GM21528 (cell line): Measurements from ENCODE around the gene HSD3B2.

ENCODE experiments used
- ATAC-seq: cut with Tn5 transposase; IDR thresholded peaks from one replicate; pipeline ENCODE4 v1.9.1; 2021; ENCODE audit warnings: mild to moderate bottlenecking, moderate library complexity; ENCODE audit not compliant: unreplicated experiment, low FRiP score

HSD3B2 gene

DNA sequence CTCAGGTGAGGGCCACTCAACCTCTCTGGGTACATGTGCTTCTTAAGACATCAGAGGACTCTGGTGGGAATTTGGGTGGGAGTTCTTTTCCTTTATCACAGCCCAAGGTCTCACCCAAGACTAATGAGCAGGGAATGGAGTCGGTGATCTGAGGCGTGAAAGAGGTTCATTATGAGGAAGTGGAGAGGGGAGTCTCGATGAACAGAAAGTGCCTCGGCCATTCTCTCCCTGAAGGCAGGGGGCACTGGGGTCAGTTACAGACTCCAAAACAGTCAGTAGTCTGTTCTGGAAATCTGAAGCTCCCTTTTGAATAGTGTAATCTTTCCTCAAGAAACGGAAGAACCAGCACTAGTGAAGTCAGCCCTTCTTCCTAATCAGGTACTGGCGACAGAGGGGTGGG lies 36.2 kb downstream of the HSD3B2 start:
- no peak for ATAC-seq

DNA sequence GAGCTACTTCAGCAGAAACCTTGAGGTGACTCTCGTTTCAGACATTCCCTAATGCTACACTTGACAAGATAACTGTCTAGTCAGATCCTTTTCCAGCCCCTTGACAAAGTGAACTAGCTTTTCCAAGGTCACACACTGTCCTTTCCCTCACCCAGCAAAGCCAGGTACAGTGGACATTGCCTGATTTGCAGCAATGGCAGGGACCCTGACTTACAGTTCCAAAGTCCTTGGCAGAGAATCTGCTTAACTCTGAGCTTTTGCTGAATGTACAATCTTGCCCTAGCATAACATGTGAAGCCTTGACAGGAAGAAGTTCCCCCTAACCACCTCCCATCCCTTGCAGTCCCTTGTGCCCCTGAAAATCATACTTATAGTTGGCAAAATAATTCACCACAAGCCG lies 37.1 kb downstream of the HSD3B2 start:
- ATAC-seq: no peak

DNA sequence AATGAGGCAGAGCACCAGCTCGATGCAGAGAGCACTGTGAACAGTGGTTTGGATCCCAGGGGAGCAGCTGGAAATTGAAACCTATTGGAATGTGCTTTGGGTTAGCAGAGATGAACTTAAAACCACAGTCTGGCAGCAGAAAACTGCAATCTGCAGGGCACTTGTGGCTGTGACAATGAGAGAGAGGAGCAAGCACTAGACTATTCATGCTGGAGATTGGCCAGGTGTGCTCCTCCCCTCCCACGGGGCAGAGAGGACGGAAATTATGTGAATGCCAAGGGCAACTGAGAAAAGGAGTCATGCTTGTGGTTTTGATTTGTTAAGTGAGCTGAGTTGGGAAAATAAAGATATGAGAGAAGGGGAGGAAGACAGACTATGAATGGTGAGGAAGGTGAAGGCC lies 38.1 kb downstream of the HSD3B2 start:
- no peak for ATAC-seq

DNA sequence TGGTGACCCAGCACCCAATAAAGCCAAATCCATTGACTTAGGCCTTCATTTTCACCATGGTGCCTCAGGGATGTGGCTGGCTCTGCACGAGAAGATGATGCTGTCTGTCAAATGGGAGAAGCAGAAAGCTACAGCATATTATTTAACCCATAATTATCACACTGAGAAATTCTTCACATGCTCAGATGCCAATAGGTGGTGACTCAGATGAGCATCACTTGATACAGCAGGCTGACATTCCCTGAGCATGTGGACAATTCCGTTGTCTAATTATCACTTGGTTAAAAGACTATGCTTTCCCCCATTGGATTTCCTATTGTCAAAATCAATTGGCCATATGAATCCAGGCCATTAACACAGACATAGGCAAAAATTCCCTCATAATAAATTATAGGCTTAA lies 48.0 kb downstream of the HSD3B2 start:
- ATAC-seq: no peak

DNA sequence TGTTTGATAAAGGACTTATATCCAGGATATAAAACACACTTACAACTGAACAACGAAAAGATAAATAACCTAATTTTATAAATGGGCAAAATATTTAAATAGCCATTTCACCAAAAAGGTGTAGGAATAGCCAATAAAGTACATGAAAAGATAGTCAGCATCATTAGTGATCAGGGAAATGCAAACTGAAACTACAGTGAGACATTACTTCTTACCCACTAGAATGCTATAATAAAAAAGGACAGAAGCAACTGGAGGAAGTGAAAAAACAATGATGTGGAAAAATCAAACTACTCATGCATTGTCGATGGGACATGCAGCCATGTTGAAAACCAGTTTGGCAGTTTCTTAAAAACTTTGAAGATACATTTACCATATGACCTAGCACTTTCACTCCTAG lies 48.6 kb downstream of the HSD3B2 start:
- no peak for ATAC-seq

DNA sequence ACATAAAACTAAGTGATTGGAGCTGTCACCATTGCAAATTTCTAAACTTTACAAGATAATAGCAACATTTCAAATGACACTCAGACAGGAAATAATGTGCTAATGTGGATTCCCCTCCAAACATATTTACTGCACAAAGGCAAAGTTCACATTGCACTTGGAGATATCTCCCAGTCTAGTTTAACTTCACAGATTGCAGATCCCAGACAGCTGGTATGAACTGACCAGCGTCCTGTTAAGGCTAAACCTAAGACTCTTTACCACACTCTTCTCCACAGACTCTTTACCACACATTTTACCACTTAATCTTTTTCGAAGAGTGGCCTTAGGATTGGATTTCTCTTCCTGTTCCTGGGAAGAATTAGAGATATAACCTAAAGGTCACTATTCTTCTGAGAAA lies 51.5 kb downstream of the HSD3B2 start:
- no peak for ATAC-seq

DNA sequence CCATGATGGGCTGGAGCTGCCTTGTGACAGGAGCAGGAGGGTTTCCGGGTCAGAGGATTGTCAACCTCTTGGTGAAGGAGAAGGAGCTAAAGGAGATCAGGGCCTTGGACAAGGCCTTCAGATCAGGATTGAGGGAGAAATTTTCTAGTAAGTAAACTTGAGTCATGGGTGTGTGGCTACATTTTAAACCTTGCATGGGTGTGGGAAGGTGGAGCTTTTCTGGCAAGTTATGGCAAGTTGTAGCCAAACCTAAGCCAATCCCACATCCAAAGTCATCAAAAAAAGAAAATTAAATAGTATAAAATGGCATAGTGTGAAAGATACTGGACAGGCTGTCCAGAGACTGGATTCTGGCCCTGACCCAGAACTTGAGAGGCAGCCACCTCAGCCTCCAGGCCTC lies 52.3 kb downstream of the HSD3B2 start:
- ATAC-seq: no peak

DNA sequence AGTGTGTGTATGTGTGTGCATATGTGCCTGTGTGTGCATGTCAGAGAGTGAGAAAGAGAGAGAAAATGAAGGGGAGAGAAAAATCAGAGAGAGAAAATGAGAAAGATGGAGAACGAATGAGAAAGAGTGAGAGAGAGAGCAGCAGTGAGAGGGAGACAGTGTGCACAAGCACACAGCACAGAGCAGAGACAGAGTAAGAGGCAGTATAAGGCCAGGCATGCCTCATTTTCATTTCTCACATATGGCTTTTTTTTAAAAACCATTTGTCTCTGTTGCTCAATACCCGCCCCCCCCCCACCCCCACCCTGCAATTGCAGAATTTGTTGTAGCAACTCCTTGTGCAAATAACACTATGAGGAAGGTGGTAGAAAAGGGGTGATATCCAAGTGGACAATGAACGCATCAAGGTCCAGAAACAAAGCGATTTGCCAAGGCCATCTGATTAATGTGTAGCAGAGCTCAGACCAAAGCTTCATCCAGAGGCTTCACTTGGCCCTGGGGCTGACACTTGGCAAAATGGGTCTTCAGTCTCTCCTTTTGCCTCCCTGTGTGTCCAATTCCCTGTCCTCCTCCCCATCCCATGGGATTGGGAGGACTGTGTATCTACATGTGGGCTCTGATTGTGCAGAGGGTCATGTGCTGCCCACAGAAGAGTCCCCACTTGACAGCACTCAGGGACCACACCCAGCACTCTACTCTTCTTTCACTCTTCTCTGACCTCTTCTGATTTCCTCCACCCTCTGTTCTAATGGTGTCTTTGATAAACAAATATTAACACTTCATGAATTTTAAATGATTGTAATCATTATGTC lies 53.1 kb downstream of the HSD3B2 start:
- ATAC-seq: no peak

DNA sequence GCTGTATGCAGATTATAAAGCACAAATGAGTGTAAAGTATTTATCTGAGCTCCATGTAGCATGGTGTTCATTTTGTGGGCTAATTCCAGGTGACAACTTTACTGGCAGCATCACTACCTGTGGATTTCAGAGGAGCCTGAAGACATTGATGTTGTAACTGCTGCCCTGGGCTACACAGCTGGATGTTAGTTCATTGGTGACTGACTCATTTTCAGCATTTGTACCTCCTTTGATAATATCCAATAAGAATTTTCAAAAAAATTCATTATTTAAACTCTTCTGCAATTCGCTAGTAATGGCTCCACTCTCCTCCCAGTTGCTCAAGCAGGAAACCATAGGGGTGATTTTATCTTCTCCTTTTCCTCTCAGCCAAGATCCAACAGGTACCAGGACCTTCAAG lies 54.8 kb downstream of the HSD3B2 start:
- ATAC-seq: no peak

DNA sequence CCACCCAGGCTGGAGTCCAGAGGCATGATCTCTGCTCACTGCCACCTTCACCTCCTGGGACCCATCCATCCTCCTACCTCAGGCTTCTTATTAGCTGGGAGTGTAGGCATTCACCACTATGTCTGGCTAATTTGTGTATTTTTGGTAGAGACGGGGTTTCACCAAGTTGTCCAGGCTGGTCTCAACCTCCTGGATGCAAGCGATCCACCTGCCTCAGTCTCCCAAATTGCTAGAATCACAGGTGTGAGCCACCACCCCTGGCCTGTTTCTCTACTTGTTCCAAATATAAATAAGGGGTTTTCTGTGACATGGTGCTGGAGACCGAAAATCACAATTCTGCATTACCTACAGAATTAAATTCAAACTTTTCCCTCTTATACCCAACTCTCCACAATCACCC lies 55.4 kb downstream of the HSD3B2 start:
- ATAC-seq: no peak

DNA sequence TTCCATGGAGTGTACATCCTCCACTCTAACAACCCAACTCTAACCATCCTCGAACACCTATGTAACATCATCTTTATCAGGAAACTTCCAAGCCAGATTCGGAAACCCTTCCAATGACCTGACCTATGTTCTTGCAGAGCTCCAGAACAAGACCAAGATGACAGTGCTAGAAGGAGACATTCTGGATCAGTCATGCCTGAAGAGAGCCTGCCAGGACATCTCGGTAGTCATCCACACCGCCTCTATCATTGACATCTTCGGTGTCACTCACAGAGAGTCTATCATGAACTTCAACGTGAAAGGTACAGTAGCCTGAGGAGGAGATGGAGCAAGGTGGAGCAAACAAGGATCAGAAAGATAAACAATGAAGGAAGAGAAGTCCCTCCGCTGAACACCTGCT lies 56.0 kb downstream of the HSD3B2 start:
- ATAC-seq: no peak

DNA sequence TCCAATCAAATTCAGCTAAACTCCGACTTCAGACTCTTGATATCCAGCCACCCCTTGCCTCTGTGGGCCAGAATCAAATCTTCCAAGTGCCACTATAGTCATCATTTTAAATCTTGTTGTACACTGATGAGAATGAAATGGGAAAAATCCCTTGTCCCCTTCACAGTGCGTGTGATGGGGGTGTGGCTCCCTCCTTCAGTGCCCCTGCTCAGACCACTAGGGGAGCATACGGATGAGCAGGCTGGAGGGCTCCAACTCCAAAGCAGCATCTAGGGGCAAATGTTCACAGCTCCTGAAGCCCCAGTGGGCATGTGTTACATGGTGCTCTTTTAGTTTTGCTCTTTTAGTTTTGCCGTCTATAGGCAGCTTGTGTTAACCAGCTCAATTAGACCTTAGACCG lies 56.6 kb downstream of the HSD3B2 start:
- ATAC-seq: no peak

DNA sequence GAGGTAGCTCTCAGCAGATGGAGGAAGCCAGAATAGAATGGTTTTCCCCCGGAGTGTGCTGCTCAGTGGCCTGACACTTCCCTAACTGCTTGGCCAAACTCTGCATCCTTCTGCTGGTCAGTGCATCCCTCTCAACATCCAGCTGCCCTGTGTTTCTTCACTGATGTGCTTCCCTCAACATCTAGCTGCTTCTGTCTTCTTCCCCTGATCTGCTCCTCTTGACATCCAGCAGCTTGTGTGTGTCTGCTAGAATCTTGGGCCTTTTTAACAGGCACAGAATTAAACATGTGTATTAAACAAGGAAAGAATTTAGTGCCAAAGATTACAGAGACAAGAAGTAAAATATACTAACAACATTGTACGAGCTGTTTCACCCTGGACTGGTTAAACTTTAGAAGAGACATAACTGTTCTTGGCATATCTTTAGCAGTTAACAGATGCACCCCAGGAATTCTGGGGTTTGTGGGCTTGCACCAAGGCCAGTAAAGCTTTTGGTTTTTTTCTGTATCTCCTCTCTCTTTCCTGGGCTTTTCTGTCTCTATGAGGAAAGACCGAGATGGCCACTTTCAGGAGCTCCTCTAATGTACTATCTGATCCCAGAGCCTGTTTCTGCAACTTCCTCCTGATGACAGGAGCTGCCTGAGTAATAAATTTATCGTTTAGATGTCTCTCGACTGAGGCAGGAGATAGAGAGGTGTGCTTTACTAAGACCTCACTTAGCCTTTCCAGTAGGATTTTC lies 57.3 kb downstream of the HSD3B2 start:
- ATAC-seq: no peak
